Breast epithelium (tissue), 3 donors: Measurements from ENCODE around the gene QPRT.

Experiments used
- CTCF ChIP-seq, 3 donors: fragments of 450-650 bp; IDR thresholded peaks; one replicate each; pipeline ENCODE4 v1.5.1; 2016 to 2017; ENCODE audit warnings: antibody characterized with exemption in 3 of 3, mild to moderate bottlenecking in 3 of 3, moderate library complexity in 3 of 3
- POLR2A ChIP-seq: fragments of 450-650 bp; IDR thresholded peaks from one replicate; pipeline ENCODE4 v1.6.1; 2016; ENCODE audit warnings: antibody characterized with exemption, mild to moderate bottlenecking, moderate library complexity
- POLR2AphosphoS5 ChIP-seq, 3 donors: sonication (generic); formaldehyde crosslinking; IDR thresholded peaks; one replicate each; pipeline ENCODE4 v1.6.1; 2017; ENCODE audit warnings: antibody characterized with exemption in 3 of 3

GRCh38 chr16:29684679-29685078, 5.7 kb downstream of the QPRT start:
- TF ChIP-seq CTCF (IDR thresholded peaks at IDR 0.05) (no peak), POLR2AphosphoS5 (IDR thresholded peaks at IDR 0.05) (no peak), POLR2A (no peak)
